ENCODE results near the gene GNS.
"Not testable (repeated sequence)": the region's sequence is repeated elsewhere in the genome, so short reads cannot be mapped to it uniquely, and the experiment has no call there.

GNS gene

GRCh38 chr12:64779354-64779974, 20.3 kb upstream of the GNS start:
- no peak for DNase-seq (ENCODE audit: low read depth in 2 of 2)

DNA sequence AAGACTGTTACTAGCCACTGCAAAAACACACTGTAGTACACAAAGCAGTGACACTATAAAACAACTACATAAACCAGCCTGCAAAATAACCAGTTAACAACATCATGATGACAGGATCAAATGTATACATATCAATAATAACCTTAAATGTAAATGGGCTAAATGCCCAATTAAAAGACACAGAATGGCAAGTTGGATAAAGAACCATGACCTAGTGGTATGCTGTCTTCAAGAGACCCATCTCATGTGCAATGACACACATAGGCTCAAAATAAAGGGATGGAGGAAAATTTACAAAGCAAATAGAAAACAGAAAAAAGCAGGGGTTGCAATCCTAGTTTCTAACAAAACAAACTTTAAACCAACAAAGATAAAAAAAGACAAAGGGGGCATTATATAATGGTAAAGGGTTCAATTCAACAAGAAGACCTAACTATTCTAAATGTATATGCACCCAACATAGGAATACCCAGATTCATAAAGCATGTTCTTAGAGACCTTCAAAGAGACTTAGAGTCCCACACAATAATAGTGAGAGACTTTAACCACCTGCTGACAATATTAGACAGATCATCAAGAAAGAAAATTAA, 16.0 kb upstream of the GNS start:
- not testable (repeated sequence) for DNase-seq (ENCODE audit: low read depth in 2 of 2)

DNA sequence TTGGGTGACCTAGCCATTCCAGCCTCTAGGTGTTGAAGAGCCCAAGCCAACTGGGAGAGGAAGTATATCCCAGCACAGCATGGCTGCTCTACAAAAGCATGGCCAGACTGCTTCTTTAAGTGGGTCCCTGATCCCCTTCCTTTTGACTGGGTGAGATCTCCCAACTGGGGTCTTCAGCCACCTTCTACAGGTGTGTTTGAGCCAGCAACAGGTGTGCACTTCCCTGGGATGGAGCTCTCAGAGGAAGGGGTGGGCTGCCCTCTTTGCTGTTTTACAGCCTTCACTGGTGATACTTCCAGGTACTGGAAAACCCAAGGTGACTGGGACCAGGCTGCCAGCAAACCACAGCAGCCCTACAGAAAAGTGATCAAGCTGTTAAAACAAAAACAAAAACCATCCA, 14.2 kb upstream of the GNS start:
- DNase-seq (ENCODE audit: low read depth in 2 of 2) = no peak

DNA sequence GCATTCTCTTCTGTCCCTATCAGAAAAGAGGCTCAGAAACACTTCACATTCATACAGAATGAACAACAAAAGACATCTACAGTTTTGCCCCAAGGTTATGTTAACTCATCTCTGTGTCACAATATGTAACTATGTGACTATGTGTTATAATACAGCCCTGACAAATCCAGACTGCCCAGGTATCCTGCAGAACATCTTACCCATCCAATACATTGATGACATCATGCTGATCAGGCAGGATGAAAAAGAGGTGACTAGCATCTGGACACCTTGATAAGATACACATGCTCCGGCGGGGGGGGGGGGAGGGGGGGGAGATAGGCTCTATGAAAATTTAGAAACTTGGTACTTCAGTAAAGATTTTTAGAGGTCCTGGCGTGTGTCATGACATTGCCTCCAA, 8.3 kb upstream of the GNS start:
- no peak for DNase-seq (ENCODE audit: low read depth in 2 of 2)

DNA sequence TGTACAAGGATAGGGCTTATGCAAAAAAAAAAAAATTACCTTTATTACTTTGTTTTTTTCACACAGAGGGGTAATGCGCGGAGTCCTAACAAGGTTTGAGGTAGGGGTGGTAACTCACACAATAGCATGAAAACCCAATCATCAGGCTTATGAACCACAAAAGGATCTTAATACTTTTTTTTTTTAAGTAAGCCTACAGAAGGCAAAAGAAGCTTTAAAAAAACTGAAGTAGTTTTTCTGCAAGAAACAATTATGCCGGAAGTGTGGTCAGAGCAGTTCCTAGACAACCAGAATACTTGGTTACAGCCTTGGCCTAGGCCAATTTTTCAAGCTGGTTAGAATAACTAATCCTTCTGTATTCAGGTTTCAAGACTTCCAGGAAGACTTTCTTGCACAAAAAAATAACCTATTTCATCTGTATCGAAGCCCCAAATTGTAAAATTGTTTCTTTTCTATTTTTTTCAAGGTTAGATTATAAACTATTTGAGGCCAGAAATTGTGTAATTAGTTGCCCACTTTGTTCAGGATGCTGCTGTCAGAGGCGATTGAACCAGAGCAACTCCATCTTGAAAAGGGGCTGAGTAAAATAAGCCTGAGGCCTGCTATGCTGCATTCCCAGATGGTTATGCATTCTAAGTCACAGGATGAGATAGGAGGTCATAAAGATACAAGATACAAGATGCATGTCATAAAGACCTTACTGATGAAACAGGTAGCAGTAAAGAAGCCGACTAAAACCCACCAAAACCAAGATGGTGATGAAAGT, 1.8 kb upstream of the GNS start:
- DNase-seq (ENCODE audit: low read depth in 2 of 2) = no peak

DNA sequence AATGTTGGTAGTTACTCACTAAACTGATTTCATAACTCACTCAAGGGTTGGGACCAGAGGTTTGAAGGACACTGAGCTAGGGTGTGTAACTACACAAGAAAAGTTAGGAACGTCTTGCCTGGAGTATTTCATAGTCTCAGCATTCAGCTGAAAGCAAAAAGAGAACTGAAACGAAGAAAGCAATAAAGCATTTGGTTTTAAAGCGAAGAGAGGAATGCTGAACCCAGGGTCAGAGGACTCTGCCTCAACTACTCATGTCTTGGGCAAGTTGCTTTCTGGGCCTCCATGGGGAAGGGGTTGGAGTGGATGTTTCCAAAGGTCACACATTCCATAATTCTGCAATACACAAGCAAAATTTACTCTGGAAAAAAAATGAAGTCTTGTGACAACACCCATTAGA, 1.4 kb downstream of the GNS start:
- no peak for DNase-seq (ENCODE audit: low read depth in 2 of 2)

DNA sequence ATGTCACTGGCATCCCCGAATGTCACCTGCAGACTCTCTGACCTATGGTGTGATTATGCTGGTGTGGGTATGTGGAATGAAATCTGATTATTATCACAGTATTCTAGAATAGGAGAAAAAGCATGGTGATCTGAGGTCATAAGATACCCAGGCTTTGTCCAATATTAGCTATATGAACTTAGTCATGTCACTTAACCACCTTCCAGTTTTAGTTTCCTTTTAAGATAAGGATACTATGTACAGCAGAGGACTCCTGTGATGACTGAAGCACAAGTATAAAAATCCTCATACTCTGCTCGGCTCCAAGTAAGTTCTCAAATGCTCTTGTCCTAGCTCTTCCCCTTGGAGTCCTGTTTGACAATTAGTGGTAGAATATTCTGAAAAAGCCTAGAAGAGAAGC, 2.8 kb downstream of the GNS start:
- DNase-seq (ENCODE audit: low read depth in 2 of 2) = no peak

DNA sequence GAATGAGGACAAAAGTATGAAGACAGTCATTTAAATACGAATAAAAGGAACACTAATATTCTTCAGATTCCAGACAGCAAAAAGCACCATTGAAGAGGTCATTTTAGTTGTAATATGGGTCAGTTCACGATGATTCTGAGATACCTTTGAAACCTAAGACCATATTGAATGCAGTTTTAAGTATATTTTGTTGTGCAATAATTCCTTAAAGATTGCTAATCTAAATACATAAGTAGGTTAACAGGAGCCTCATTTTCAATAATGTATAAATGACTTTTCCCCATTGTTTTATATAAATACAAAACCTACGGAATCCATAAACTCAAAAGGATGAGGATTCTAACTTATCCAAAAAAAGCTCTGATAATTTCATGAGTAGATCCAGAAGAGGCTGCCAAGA, 5.8 kb downstream of the GNS start:
- no peak for DNase-seq (ENCODE audit: low read depth in 2 of 2)

GRCh38 chr12:64752833-64753238, 6.4 kb downstream of the GNS start:
- no peak for DNase-seq (ENCODE audit: low read depth in 2 of 2)

DNA sequence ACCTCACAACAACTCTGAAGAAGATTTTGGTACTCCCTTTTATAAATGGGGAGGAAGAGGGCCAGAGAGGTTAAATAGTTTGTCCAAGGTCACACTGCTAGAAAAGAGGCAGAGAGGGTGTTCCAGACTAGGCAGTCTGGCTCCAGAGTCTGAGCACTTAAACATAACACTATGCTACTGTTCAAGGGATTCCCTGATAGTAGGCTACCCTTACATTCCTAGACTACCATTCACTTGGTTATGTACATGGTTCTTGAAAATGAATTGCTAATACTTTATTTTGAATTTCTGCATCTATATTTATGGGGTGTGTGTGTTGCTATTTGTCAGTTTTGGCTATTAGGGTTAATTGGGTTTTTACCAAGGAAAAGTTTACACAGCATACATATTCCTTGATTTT, 7.2 kb downstream of the GNS start:
- DNase-seq (ENCODE audit: low read depth in 2 of 2) = no peak

GRCh38 chr12:64749461-64750200, 9.6 kb downstream of the GNS start:
- no peak for DNase-seq (ENCODE audit: low read depth in 2 of 2)

DNA sequence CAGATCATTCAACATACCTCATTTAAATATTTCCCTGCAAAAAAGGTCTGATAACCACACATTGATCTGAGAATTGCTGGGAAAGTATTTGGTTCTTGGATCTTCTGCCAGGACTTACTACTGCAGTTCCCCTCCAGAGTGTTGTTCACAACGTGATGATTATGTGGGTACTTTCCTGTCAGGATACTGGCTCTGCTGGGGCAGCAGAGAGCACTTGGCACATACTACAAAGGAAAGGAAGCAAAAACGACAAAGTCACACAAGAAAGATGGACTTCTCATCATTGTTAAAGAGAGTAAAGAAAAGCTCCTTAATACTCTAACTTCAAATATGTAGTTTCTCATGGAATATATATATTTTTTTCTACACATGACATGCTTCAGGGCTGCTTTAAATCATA, 11.5 kb downstream of the GNS start:
- no peak for DNase-seq (ENCODE audit: low read depth in 2 of 2)

DNA sequence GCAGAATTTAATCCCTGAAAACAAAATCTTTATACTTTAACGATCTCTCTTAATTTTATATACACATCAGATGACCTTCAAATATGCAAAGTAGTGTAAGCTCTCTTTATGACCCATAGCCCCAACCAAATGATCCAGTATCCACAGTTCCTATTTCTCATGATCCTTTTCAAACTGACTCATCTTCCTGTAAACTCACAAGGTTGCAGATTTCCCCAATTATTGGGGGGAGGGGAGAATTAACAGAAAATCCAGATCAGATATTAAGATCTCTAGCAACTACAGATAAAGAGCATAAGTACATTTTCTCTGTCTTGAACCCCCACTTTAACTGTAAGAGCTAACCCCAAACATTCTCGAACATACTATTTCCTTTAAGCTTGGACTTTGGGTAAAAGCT, 12.5 kb downstream of the GNS start:
- DNase-seq (ENCODE audit: low read depth in 2 of 2) = no peak

DNA sequence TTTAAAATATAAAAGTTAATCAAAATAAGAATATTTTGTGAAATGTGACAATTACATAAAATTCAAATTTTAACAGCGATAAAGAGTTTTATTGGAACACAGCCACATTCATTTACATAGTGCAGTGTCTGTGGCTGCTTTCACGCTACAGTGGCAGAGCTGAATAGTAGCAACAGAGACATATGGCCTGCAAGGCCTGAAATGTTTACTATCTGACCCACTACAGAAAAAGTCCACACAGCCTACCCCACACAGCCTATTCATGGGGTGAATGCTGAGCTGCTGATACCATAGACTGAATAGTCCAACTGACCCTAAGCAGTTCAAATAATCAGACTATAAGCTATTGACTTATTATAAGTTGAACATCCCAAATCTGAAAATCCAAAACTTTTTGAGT, 13.2 kb downstream of the GNS start:
- DNase-seq (ENCODE audit: low read depth in 2 of 2) = no peak

DNA sequence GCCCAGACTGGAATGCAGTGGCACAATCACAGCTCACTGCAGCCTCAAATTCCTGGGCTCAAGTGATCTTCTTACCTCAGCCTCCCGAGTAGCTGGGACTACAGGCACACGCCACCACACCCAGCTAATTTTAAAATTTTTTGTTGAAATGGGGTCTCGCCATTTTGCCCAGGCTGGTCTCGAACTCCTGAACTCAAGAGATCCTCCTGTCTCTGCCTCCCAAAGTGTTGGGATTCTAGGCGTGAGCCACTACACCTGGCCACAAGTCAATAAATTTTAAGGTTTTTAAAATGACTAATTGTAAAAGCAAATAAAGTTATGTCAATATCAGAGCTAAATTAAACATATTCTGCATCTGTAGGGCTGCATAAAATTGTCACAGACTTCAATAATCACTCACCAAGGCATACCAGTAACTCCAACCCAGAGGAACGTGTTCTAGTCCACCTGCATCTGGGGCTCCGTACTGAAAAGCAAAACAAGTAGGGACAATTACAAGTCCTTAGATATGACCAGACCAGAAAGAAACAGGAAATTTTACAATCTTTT, 13.9 kb downstream of the GNS start:
- no peak for DNase-seq (ENCODE audit: low read depth in 2 of 2)

DNA sequence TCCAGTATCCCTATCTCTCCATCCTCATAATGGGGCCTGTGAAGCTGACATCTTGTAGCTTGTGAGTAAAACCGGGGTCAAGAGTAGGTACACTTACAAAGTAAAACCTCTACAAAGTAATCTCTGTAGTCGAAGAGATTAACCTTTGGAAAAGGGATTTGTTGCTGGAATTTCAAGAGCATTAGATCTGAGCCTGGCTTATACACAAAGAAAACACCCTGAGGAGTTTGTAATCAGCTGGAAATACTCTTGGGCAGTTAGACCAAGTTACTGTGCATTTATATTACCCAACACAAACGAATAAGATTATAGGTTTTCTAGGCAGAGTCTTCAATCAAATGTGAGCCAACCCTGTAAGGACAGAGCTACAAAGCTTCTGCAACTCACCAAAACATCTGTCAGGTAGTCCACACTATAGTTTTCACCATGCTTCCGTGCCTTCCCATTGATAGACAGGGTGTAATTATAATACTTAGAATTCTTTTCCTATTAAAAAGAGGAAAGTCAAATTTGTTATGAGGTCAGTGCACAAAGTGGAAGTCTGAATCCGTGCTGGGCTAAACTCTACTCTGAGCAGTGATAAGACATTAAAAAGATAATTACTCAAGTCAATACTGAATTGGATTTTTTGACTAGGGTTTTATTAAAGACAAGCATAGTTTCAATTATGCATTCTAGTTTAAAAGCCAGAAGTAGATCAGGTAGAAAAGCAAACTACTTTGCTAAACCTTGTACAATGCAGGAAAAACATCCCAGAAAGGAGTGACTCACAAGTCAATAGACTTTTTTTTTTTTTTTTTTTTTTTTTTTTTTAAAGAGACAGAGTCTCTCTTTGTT, 14.6 kb downstream of the GNS start:
- no peak for DNase-seq (ENCODE audit: low read depth in 2 of 2)

- DNase-seq (ENCODE audit: low read depth in 2 of 2) = no peak
Observed at GRCh38 chr12:64743206-64743605, 16.0 kb downstream of the GNS start.

DNA sequence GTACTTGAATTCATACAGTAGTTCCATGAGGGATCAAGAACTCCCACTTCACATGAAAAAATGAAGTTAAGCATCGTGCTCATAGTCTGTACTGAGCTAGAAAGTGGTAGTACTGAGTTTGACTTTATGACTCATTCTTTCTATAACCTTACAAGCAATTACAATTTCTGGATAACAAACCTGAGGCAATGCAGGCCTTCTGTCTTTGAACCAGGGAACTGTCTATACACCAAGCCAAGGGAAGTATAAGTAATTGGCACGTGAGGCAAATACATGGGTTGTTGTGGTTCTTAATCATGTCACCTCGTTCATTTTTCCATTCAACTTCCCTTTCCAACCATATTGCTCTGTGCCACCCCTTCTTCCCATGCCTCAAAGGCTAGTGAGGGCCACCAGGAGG, 16.8 kb downstream of the GNS start:
- DNase-seq (ENCODE audit: low read depth in 2 of 2) = no peak

DNA sequence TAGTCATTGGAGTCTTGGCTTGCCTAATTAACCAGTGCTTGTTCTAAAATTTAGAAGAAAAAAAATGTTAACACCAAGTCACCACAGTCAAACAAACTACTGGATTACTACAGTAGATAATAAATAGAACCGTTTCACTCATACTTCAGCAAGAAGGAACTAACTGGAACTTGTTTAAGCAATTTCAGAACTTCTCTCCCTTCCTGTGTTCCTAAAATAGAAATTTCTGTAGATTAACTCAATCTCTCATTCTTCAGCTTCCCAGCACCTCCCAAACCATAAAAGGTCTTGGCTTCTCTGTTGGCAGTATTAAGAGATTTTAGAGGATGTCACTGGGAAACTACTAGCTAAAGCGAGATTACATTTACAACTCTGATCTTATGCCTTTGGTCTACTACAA, 18.6 kb downstream of the GNS start:
- no peak for DNase-seq (ENCODE audit: low read depth in 2 of 2)

- no peak for DNase-seq (ENCODE audit: low read depth in 2 of 2)
Observed at GRCh38 chr12:64739778-64740177, 19.4 kb downstream of the GNS start.

- DNase-seq (ENCODE audit: low read depth in 2 of 2) = no peak
Observed at GRCh38 chr12:64737539-64737938, 21.7 kb downstream of the GNS start.

DNA sequence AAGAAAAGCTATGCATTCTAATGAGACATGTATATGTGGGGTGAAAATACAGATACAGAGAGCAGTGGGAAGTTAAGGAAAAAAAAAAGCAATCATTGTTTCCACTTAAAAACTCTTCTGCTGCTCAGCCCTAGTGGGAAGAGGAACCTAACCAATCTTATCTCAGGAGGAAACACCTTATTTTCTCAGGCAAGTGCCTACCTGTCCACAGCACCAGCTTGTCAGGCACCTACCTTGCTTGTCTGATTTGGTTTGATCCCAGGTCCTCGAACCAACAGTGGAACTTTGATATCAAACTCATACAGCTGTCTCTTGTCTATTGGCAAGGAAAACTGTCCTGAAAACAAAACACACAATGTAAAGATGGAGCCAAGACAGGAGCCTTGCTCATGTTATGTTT, 22.4 kb downstream of the GNS start:
- no peak for DNase-seq (ENCODE audit: low read depth in 2 of 2)
